ENCODE results near the gene NCKIPSD. TPM values are rescaled to one million over a fixed set of nuclear protein-coding genes. Genes with fewer than 3 reads are reported as not detected.

NCKIPSD gene
- total and polyA plus RNA-seq, 2 experiments from 2014 or later, result 19.9 to 22.9 TPM

DNA sequence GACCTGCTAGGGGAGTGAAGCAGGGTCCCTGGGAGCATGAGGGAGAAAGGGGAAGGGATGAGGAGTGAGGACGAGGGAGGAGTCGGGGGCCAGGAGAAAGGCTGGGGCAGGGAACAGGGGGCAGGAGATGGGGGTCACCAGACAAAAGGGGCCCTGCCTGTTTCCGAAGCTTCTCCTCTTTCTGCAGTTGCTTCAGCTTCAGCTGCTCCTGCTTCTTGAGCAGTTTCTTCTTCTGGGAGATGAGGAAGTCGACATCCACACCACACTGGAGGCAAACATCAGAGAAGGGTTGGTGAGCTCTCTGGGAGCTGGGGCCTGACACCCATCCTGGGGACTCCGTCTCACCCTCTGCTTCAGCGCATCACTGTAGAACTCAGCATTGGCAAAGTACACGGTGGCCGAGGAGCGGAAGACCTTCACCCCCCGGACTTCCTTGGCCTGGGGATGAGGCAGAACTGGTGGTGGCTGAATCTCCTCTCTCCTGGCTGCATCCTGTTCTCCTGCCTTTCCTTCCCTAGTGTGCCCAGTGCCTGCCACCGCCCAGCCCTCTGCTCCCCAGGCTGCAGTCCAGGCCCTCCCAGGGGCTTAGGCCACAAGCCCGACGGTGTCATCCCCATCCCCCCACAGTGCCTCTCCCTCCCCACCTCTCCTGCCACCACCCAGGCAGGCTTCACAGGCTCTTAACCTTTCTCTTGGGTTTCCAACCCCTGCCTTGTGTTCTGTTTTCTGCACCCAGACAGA lies 57.3 kb downstream of the NCKIPSD start:
- no peaks in the 10 kb centered on the region for H3K4me1 ChIP-seq (ENCODE audit: insufficient read depth)
- no peaks in the 10 kb centered on the region for H3K27me3 ChIP-seq
- H3K36me3 ChIP-seq (replicated peaks; ENCODE audit: insufficient read depth, low read depth), result no peaks in the 10 kb centered on the region
- no peak for TF ChIP-seq EZH2 (IDR thresholded peaks at IDR 0.05; ENCODE audit: borderline replicate concordance)
- no peak for TF ChIP-seq CTCF (IDR thresholded peaks at IDR 0.05; ENCODE audit: poor library complexity)
- no peak for TF ChIP-seq EZH2phosphoT487 (IDR thresholded peaks at IDR 0.05; ENCODE audit: low read depth, severe bottlenecking, unreplicated experiment)
- DNase-seq (ENCODE audit: low spot score), result no peak
- WGBS (ENCODE audit: low lambda C conversion rate, missing lambda C conversion rate), result 96% methylated on average over 12 of the region's 13 CpGs
- H3K4me3 ChIP-seq, result no peak overlapping the region
- no peak overlapping the region for H3K4me2 ChIP-seq
- no peaks in the 10 kb centered on the region for H4K20me1 ChIP-seq (ENCODE audit: insufficient read depth, poor library complexity, severe bottlenecking)
- H2AFZ ChIP-seq, result no peak overlapping the region
- H3K79me2 ChIP-seq, result no peaks in the 10 kb centered on the region
- H3K27ac ChIP-seq, result no peak overlapping the region
- no peaks in the 10 kb centered on the region for H3K9me3 ChIP-seq (ENCODE audit: low read depth)
- no peaks in the 10 kb centered on the region for H3K9me2 ChIP-seq (replicated peaks; ENCODE audit: insufficient read depth)

GRCh38 chr3:48625600-48625999 lies 60.1 kb downstream of the NCKIPSD start:
- no peaks in the 10 kb centered on the region for H3K9me2 ChIP-seq (replicated peaks; ENCODE audit: insufficient read depth)
- 93% methylated on average over 6 of the region's 6 CpGs for WGBS (ENCODE audit: low lambda C conversion rate, missing lambda C conversion rate)
- H3K9me3 ChIP-seq (ENCODE audit: low read depth), result no peaks in the 10 kb centered on the region
- H3K79me2 ChIP-seq, result no peaks in the 10 kb centered on the region
- H2AFZ ChIP-seq, result no peak overlapping the region
- H3K4me1 ChIP-seq (ENCODE audit: insufficient read depth), result no peaks in the 10 kb centered on the region
- no peak for DNase-seq (ENCODE audit: low spot score)
- no peak overlapping the region for H3K4me2 ChIP-seq
- no peak overlapping the region for H3K27ac ChIP-seq
- TF ChIP-seq CTCF (IDR thresholded peaks at IDR 0.05; ENCODE audit: poor library complexity), result no peak
- TF ChIP-seq EZH2 (IDR thresholded peaks at IDR 0.05; ENCODE audit: borderline replicate concordance), result no peak
- no peak for TF ChIP-seq EZH2phosphoT487 (IDR thresholded peaks at IDR 0.05; ENCODE audit: low read depth, severe bottlenecking, unreplicated experiment)
- H3K27me3 ChIP-seq, result no peaks in the 10 kb centered on the region
- no peak overlapping the region for H3K4me3 ChIP-seq
- no peaks in the 10 kb centered on the region for H3K36me3 ChIP-seq (replicated peaks; ENCODE audit: insufficient read depth, low read depth)
- H4K20me1 ChIP-seq (ENCODE audit: insufficient read depth, poor library complexity, severe bottlenecking), result no peaks in the 10 kb centered on the region

GRCh38 chr3:48624767-48625166 lies 60.9 kb downstream of the NCKIPSD start:
- 93% methylated on average over 10 of the region's 10 CpGs for WGBS (ENCODE audit: low lambda C conversion rate, missing lambda C conversion rate)
- Histone ChIP-seq H3K27me3 (no peaks in the 10 kb centered on the region), H3K9me3 (ENCODE audit: low read depth) (no peaks in the 10 kb centered on the region), H3K4me2 (no peak overlapping the region), H4K20me1 (ENCODE audit: insufficient read depth, poor library complexity, severe bottlenecking) (no peaks in the 10 kb centered on the region), H3K27ac (peak overlapping the region; percentile 67), H3K9me2 (replicated peaks; ENCODE audit: insufficient read depth) (no peaks in the 10 kb centered on the region), H2AFZ (no peak overlapping the region), H3K79me2 (no peaks in the 10 kb centered on the region), H3K36me3 (replicated peaks; ENCODE audit: insufficient read depth, low read depth) (no peaks in the 10 kb centered on the region), H3K4me3 (no peak overlapping the region), H3K4me1 (ENCODE audit: insufficient read depth) (peaks cover 3% of the 10 kb centered on the region)
- no peak for DNase-seq (ENCODE audit: low spot score)
- TF ChIP-seq CTCF (IDR thresholded peaks at IDR 0.05; ENCODE audit: poor library complexity) (no peak), EZH2phosphoT487 (IDR thresholded peaks at IDR 0.05; ENCODE audit: low read depth, severe bottlenecking, unreplicated experiment) (no peak), EZH2 (IDR thresholded peaks at IDR 0.05; ENCODE audit: borderline replicate concordance) (no peak)

Measured in hepatocyte (in vitro differentiated cells).